Stimulated activated CD8-positive, alpha-beta memory T cell treated with anti-CD3 and anti-CD28 coated beads, Interleukin-7, amount 100 ng/mL, for 24 hours (primary cell): ENCODE results near the gene HLA-DQB1.
"Not testable (repeated sequence)": the region's sequence is repeated elsewhere in the genome, so short reads cannot be mapped to it uniquely, and the experiment has no call there.

ENCODE experiments used
- DNase-seq: peaks from one replicate; pipeline ENCODE4 v3.0.0-alpha.2; 2020; ENCODE audit warnings: low read depth

The HLA-DQB1 gene

DNA sequence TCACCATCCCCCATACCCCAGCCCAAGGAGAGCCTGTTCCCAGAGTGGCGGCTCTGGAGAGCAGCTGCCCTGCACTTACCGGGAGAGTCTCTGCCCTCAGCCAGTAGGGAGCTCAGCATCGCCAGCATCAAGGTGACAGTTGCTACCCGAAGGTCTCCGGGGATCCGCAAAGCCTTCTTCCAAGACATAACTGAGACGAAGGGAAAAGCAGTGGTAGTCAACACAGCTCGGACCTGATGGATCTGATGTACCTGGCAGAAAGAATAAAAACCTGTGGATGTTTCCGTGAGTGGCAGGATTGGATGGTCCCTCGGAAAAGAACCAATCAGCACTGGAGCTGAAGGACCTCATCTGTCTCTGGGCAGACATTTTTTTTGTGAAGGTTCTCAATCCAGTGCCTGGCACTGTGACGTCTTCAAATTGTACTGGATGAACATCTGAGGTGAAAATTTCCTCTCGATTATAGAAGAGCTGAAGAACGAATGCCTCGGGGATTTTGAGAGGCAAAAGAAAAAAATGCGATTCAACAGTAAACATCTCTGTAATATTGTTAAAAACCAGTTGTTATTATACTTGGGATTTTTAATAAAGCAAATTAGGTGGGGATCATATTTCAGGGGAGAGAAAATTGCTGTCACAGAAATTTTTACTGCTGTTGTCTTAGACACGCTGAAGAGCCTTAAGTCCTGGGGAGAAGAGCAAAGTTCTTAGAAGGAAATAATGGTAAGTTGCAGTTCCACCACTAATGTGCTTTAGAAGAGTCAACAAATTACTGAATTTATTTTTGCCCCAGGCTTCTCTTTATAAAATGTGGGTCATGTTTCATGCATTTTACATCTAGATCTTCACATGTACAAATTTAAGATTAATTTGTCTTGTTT lies at the start of gene HLA-DQB1:
Gene HLA-DQB1 (minus strand): TSS at position 238 of the 881 bp plus-strand sequence. CDS start 50 bp downstream, at position 188.
- DNase-seq = no peak

DNA sequence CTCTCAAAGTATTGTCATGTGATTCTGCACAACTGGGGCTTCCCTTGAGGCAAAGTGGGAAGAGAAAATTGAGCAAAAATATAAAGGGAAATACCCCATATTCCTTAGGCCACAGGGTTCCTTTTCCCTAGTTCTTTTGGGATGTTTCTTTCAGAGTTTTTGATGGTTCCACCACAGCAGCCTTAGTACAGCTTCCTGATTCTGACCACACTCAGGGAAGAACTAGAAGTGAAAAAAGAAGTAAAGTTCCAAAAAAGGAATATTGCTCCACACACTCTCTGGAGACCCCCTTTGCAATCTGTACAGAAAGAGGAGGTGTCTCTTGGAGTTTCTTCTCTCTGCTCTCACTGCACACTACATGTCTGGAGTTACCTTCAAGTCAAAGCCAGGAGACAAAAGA lies 46.8 kb upstream of the HLA-DQB1 start:
- DNase-seq = no peak

DNA sequence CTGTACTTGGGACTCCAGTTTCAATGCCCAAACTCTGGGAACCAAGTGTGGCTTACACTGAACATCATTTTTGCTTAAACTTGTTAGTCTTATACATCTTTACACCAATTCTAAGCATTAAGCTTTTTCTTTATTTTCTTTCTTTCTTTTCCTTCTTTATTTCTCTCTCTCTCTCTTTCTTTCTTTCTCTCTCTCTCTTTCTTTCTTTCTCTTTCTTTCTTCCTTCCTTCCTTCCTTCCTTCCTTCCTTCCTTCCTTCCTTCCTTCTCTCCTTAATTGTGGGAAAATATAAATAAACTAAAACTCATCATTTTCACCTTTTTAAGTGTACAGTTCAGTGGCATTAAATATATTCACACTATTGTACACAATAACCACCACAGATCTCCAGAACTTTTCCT lies 43.2 kb upstream of the HLA-DQB1 start:
- no peak for DNase-seq

DNA sequence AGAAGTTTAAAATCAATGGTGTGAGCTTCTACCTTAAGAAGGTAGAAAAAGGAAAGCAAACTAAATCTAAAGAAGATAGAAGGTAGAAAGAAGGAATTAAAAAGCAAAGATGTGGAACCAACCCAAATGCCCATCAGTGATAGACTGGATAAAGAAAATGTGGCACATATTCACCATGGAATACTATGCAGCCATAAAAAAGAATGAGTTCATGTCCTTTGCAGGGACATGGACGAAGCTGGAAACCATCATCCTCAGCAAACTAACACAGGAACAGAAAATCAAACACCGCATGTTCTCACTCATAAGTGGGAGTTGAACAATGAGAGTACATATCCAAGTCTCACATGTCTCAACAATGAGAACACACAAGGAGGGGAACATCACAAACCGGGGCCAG lies 38.7 kb upstream of the HLA-DQB1 start:
- DNase-seq = not testable (repeated sequence)

DNA sequence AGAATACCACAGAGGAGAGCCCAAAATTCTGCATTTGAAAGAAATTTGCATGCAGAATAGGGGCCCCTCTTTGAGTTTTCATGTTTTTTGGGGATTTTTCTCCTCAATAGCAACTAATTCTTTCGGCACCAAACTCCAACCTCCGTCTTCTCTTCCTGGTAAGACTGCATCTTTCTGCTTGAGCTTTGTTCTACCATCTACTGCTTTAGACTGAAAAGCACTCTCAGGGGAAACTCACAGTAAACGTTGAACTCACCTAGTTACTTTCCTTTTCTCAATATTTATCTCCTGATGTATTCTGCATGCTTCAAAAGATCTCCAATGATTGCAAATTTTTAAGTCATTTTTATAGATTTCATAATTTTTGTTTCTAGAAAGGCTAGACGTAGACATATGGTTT lies 36.9 kb upstream of the HLA-DQB1 start:
- DNase-seq = no peak

DNA sequence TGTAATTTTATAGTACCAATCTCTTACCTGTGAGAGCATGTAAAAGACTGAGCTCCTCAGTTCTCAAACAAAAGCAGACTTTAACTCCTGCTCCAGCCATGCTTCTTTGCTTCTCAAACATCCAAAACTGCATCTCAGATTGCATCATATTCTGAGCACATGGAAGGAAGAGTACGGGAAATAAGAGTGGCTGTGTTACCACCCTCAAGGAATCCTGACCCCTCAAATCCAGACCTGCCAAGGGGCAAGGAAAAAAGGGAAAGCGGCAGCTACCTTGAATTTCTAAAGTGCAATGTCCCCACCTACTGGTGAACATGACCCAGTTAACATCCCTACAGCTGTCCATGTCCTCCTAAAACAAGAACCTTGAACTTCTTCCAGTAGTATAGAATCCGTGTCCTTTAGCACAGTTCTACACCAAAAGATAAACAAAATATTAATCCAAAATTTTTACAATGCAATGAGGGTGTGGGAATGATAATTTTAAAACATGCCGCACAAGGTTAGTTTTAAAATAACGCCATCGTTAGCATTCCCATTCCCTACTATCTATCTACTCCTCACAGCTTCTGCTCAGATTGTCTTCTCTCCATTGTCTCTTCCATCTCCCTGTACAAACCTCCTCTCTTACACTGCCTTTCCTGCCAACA lies 34.1 kb upstream of the HLA-DQB1 start:
- no peak for DNase-seq

DNA sequence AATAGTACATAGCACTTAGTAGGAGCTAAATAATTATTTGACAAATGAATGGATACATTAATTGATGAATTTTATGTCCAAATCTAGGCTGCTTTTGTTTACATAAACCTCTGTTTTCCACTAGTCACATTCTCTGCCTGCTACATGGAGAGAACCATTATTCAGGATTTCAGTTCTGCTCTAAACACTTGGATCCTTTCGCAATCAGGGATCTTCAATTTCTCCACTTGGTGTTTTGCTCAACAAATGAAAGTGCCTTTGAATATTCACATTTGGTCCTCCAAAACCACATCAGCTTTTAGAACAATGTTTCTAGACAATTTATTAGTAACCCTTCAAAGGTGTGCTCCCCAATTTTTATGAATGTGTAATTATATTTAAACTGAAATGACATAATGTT lies 30.6 kb upstream of the HLA-DQB1 start:
- DNase-seq = no peak

DNA sequence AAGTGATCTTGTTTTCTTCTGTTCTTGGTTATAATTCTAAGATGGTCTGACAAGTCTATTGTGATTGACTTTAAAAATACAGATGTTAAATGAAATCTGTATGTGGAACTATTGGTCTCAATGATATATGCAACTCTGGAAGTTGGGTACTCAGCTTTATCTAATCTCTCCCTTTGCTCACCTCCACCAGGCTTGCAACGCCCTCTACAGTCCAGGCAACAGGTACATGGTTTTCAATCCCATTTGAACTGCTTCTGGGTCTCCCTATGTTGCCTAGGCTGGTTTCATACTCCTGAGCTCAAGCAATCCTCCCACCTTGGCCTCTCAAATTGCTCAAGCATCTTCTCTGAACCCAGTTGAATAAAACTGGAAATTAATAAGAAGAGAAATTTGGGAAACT lies 25.6 kb upstream of the HLA-DQB1 start:
- DNase-seq = no peak

DNA sequence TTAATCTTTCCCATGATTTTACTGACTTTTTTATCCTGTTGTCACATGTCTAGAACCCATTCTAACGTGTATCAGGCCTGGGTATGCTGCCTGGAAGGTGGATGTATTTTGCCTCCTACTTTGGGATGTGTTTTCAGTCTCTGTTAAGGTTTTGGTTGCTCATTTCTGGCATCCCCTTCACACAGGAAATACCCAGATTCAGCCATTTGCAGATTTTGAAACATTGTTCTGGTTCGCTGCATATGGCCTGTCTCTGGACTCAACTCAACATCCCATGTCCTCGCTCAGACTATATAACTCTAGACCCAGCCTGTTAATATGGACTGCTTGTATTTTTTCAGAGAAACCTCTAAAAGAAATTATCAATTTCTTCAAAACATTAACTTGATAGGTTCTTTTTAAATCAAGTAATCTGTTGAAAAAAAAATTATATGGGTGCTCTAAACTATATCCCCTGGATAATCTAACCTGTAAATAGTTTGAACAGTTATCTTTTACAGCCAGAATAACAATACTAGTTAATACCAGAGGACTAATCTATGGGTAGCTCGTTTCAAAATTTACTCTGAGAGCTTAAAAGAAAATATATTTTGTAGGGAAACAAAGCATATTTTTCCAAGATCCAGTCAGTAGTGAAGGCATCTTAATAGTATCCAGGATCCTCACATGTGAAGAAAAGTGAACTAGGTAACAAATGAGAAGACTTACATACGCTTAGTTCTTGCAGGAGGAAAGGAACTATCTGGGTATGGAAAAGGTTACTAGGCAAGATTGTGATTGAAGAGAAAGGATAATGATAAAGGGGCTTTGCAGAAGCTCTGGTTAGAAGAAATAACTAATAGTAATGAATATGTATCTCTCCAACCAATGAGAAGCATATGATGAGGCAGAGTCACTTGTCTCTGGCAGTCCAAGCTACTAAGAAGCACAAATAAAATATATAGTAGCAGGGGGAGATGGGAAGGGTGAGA lies 23.4 kb upstream of the HLA-DQB1 start:
- no peak for DNase-seq

DNA sequence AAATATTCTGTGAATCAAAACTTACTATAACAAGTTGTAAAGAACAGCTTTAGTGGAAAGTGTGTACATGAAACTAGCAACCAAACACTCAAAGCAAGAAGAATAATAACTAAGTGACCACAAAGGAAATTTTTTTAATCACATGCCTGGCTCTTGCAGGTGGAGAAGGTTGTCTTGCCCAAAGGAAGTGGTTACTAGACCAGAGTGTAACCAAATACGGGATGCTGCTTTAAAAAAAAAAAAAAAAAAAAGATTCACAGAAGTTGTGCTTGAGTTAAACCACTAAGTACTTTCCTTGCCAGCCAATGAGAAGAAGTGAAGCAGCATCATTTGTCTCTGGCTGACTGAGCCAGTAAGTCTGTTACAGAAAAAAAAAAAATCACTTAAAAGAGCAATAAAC lies 19.1 kb upstream of the HLA-DQB1 start:
- DNase-seq = no peak

DNA sequence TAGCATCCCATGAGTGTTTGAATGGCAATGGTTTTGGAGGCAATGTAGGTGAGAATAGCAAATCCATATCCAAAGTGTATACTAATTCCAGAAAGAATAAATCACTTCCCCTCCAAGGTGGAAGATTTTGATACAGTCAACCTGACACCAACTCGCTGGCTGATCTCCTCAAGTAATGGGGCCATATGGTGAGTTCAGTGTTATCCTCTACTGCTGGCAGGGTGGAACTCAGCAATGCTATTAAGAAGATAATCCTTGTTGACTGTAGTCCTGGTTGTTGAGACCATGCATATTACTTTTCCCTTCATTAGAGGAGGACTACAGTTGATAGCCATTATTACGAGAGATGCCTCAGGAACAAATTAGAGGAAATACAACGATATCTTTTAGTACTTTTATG lies 17.8 kb upstream of the HLA-DQB1 start:
- DNase-seq = no peak

DNA sequence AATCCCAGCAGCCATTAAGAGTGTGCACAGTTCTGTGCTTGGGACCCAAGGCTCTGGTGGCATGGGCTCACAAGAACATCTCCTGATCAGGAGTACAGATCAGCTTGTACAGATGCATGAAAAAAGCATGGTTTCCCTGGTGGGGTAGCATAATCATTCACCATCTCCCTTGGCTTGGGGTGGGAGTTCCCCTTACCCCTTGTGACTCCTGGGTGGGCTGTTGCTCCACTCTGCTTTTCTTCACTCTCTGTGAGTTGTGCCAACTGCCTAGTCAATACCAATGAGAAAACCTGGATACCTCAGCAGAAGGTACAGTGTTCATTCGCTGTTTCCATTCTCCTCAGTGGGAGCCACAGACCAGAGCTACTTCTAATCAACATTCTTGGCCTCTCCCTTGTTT lies 13.6 kb upstream of the HLA-DQB1 start:
- DNase-seq = no peak

DNA sequence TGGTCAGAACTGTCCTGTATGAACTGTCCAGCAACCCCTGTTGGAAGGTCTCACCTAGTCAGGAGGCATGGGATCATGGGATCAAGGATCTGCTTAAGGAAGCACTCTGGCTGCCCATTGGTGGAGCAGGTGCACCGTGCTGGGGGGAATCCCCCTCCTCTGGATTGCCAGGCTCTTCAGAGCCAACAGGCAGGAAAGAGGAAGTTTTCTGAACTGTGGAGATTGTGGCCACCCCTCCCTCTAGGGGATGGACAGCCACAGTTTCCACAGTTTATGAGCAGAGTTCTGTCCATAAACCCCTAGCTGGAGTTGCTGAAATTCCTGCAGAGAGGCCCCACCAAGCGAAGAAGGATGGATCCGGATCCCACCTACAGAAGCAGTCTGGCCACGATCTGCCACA lies 13.0 kb upstream of the HLA-DQB1 start:
- no peak for DNase-seq

DNA sequence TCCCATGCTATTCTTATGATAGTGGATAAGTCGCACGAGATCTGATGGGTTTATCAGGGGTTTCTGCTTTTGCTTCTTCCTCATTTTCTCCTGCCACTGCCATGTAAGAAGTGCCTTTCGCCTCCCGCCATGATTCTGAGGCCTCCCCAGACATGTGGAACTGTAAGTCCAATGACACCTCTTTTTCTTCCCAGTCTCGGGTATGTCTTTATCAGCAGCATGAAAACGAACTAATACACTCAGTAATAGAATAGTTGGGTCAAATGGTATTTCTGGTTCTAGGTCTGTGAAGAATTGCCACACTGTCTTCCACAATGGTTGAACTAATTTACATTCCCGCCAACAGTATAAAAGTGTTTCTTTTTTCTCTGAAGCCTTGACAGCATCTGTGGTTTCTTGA lies 7.7 kb upstream of the HLA-DQB1 start:
- not testable (repeated sequence) for DNase-seq

DNA sequence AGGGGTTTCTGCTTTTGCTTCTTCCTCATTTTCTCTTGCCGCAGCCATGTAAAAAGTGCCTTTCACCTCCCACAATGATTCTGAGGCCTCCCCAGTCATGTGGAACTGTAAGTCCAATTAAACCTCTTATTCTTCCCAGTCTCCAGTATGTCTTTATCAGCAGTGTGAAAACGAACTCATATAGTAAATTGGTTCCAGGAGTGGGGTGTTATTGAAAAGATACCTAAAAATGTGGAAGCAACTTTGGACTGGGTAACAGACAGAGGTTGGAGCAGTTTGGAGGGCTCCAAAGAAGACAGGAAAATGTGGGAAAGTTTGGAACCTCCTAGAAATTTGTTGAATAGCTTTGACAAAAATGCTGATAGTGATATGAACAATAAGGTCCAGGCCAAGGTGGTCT lies 5.5 kb upstream of the HLA-DQB1 start:
- not testable (repeated sequence) for DNase-seq

DNA sequence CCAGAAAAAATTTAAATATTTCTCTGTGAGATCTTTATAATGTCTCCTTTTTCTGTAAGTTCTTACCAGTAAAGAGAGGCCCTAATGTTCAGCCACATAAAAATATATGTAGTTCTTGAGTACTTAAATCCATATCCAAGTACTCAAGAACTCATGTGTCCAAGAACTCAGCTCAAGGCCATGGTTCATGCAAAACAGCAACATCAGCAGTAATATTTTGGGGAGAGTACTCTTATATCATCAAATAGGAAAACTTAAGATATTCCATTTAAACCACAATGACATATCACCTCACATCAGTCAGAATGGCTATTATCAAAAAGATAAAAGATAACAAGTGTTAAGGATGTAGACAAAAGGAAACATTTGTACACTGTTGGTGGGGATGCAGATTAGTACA lies 3.4 kb upstream of the HLA-DQB1 start:
- DNase-seq = no peak

DNA sequence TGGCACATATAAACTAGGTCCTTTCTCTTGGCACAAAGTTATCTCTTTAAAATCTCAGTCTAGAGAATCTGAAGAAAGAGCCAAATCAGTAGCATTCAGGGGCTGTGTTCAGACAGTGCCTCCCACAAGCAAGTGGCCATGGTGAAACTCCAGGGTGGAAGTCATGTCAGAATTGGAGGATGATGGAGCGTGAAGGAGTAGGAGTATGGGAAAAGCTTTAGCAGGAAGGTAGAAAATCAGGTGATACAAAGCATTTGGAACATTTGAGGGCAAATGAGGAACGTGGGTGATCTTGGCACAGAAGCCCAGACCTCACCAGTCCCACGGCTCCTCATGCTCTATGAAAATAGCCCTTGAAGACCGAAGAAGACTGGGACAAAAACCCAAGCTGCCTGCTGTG lies 2.8 kb upstream of the HLA-DQB1 start:
- no peak for DNase-seq

DNA sequence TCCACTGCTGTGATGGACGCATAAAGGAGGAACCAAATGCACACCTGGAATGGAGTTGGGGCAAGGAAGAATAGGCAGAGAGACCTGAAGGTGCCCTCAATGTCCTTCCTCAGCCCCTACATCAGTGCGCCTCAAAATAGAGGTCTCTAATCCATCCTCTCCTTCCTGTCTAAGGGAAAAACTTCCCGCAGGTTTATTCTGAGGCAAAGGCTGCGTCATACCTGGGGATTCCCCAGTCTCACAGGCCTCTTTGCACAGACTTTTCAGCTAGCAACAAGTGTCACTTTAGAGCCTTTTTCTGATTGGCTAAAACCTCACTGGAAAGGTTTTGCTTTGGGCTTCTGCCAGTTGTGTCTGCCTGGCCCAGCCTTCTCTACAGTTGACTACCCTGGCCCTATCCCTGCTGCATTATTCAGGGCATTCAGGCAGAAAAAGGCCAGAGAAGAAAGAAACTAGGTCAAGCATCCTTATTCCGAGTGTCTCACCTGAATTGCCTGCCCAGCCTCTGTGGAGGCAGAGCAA lies 1.8 kb upstream of the HLA-DQB1 start:
- DNase-seq = no peak

DNA sequence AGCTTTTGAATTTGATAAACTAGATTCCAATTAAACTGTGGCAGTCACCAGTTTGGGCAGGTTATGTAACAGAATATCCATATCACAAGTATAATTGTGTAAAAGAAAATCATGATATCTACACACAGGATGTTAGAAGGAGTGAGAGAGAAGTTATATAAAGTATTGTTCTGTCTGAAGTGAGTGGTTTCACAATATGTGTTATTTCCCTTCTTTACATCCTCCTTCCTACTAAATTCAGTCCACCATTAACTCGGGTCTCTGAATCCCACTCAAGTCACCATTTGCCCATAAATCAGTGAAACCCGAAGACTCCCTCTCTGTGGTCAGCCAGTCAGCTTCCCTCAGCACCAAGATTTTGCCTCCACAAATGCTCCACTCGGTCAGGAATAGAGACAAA lies 796 bp downstream of the HLA-DQB1 start:
- no peak for DNase-seq

DNA sequence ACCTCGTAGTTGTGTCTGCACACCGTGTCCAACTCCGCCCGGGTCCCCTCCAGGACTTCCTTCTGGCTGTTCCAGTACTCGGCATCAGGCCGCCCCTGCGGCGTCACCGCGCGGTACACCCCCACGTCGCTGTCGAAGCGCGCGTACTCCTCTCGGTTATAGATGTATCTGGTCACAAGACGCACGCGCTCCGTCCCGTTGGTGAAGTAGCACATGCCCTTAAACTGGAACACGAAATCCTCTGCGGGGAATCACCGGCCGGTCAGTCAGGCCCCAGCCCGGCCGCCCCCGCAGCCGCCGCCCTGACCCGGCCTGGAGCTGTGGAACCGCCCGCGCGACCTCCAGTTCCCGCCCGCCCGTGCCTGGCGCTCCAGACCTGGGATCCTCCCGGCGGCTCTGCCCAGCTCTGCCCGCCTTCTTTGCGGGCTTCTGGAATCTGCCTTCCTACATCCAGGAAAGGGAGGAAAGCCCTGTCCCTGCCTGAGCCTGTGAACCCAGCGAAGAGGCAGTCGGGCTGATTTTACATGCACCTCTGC lies 1.6 kb downstream of the HLA-DQB1 start:
- DNase-seq = no peak

DNA sequence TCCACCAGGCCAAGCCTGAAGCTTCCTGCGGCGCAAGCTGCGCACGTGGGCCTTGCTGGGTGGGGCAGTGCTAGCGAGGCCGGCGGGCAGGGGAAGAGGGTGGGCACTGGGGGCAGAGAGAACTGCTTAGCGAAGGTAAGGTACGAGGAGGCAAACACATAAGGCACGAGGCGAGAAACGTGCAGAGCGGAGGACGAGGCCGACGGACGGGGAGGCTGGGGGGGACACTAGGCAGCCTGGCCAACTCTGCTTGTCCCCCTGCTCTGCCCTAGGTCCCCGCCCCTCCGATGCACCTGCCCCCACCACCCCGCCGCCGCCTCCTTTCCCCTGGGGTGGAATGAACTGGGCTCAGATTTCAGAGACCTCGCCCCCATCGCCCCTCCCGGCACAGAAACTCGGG lies 2.1 kb downstream of the HLA-DQB1 start:
- no peak for DNase-seq

DNA sequence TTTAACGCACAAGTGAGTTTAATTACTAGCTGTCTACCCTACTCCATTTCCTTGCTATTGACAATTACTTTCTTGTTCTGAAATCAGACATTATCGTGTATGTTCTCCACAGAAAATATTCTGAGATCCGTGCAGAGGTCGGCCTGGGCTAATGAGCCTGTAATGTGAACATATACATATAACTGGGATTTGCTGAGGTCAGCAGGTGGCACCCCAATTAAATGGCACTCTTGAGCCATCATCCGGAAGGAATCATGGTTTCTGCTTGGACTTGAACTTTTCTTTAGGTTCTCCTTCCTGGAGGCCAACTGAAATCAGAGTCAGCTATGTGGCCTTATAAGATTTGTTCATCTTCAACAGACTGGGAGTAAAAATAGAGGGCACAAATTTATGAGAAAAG lies 3.6 kb downstream of the HLA-DQB1 start:
- DNase-seq = no peak
